ENCODE data around the gene MRPS27.

Gene MRPS27

GRCh38 chr5:72314571-72315172, 5.4 kb downstream of the MRPS27 start:
- in situ Hi-C loops (cut with MboI; ENCODE audit: low sequenced_read_pairs, unreplicated experiment) = loop anchor here (25.0 kb wide), 1 partner anchor 527 kb away; no protein-coding TSS in a partner anchor
- no peak for DNase-seq (ENCODE audit: low spot score)

GRCh38 chr5:72313141-72313540, 6.9 kb downstream of the MRPS27 start:
- TF ChIP-seq, protein P1, sequence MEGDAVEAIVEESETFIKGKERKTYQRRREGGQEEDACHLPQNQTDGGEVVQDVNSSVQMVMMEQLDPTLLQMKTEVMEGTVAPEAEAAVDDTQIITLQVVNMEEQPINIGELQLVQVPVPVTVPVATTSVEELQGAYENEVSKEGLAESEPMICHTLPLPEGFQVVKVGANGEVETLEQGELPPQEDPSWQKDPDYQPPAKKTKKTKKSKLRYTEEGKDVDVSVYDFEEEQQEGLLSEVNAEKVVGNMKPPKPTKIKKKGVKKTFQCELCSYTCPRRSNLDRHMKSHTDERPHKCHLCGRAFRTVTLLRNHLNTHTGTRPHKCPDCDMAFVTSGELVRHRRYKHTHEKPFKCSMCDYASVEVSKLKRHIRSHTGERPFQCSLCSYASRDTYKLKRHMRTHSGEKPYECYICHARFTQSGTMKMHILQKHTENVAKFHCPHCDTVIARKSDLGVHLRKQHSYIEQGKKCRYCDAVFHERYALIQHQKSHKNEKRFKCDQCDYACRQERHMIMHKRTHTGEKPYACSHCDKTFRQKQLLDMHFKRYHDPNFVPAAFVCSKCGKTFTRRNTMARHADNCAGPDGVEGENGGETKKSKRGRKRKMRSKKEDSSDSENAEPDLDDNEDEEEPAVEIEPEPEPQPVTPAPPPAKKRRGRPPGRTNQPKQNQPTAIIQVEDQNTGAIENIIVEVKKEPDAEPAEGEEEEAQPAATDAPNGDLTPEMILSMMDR (IDR thresholded peaks at IDR 0.05; ENCODE audit: borderline replicate concordance, control extremely low read depth, extremely low read depth, insufficient read depth, missing control alignments) = no peak
- in situ Hi-C loops (cut with MboI; ENCODE audit: low sequenced_read_pairs, unreplicated experiment) = loop anchor here (25.0 kb wide), 1 partner anchor 526 kb away; no protein-coding TSS in a partner anchor
- no peak for DNase-seq (ENCODE audit: low spot score)

More at GRCh38 chr5:72314571-72315172, 5.4 kb downstream of the MRPS27 start:
- TF ChIP-seq, protein P1 (IDR thresholded peaks at IDR 0.05; ENCODE audit: borderline replicate concordance, control extremely low read depth, extremely low read depth, insufficient read depth, missing control alignments) = no peak

- DNase-seq (ENCODE audit: low spot score) = no peak
- in situ Hi-C loops (cut with MboI; ENCODE audit: low sequenced_read_pairs, unreplicated experiment) = loop anchor here (10.0 to 25.0 kb wide), 2 partner anchors 174 to 522 kb away; no protein-coding TSS in a partner anchor
- TF ChIP-seq, protein P1 (IDR thresholded peaks at IDR 0.05; ENCODE audit: borderline replicate concordance, control extremely low read depth, extremely low read depth, insufficient read depth, missing control alignments) = no peak
These were observed 11.2 kb downstream of the MRPS27 start for GRCh38 chr5:72308853-72309191.

- in situ Hi-C loops (cut with MboI; ENCODE audit: low sequenced_read_pairs, unreplicated experiment) = loop anchor here (10.0 to 25.0 kb wide), 2 partner anchors 173 to 521 kb away; no protein-coding TSS in a partner anchor
- TF ChIP-seq, protein P1 (IDR thresholded peaks at IDR 0.05; ENCODE audit: borderline replicate concordance, control extremely low read depth, extremely low read depth, insufficient read depth, missing control alignments) = peak; percentile 91
- DNase-seq (ENCODE audit: low spot score) = peak; percentile 96
These were observed 11.8 kb downstream of the MRPS27 start for GRCh38 chr5:72307968-72308852.

- no peak for DNase-seq (ENCODE audit: low spot score)
- TF ChIP-seq, protein P1 (IDR thresholded peaks at IDR 0.05; ENCODE audit: borderline replicate concordance, control extremely low read depth, extremely low read depth, insufficient read depth, missing control alignments) = no peak
- in situ Hi-C loops (cut with MboI; ENCODE audit: low sequenced_read_pairs, unreplicated experiment) = loop anchor here (10.0 to 25.0 kb wide), 2 partner anchors 173 to 520 kb away; no protein-coding TSS in a partner anchor
These were observed 12.5 kb downstream of the MRPS27 start for GRCh38 chr5:72307573-72307967.

All from GM13976 (cell line).